HepG2 (cell line): ENCODE results near the gene PSMD4.

ENCODE experiments used
- KDM5B ChIP-seq: sonication (generic); formaldehyde crosslinking; IDR thresholded peaks from 2 replicates; pipeline ENCODE4 v1.4.0; 2020; ENCODE audit warnings: missing genetic modification reagents, mild to moderate bottlenecking, borderline replicate concordance
- MTF1 ChIP-seq: sonication (generic); formaldehyde crosslinking; IDR thresholded peaks from 2 replicates; pipeline ENCODE4 v1.5.0; 2020; ENCODE audit warnings: missing genetic modification reagents

DNA sequence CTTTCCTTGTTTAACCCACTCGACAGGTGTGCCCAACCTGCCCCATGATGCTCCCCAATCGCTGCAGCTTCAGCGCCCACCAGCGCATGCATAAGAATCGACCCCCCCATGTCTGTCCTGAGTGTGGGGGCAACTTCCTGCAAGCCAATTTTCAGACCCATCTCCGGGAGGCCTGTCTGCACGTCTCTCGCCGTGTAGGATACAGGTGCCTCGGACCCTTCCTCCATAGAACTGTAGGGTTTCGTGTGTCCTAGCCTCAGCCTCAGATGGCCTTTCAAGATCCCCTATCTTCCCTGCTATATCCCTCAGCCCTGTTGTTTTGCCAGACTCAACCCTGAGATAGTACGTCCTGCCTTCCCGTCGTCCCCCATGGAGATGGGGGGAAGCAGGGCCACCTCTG, 34.0 kb downstream of the PSMD4 start:
- TF ChIP-seq KDM5B (CRISPR knock-in tag) (no peak), MTF1 (no peak)
